Kidney glomerular epithelial cell (primary cell): ENCODE results near the gene ADNP.

ENCODE experiments used
- DNase-seq: peaks from one replicate; lab custom pipeline; 2025; lab: John Stamatoyannopoulos, UW

ADNP gene

GRCh38 chr20:50872560-50873425 lies 58.4 kb downstream of the ADNP start:
- DNase-seq: no peak

GRCh38 chr20:50870561-50871161 lies 60.6 kb downstream of the ADNP start:
- no peak for DNase-seq

GRCh38 chr20:50868509-50869495 lies 62.4 kb downstream of the ADNP start:
- no peak for DNase-seq

GRCh38 chr20:50867805-50868204 lies 63.4 kb downstream of the ADNP start:
- no peak for DNase-seq

- no peak for DNase-seq
Measured at GRCh38 chr20:50866831-50867230, 64.4 kb downstream of the ADNP start.

- no peak for DNase-seq
Measured at GRCh38 chr20:50866036-50866685, 65.1 kb downstream of the ADNP start.

GRCh38 chr20:50865591-50865990 lies 65.6 kb downstream of the ADNP start:
- DNase-seq: no peak

GRCh38 chr20:50865114-50865513 lies 66.1 kb downstream of the ADNP start:
- no peak for DNase-seq

- DNase-seq: no peak
Measured at GRCh38 chr20:50862546-50862945, 68.7 kb downstream of the ADNP start.

GRCh38 chr20:50861012-50861411 lies 70.2 kb downstream of the ADNP start:
- DNase-seq: no peak

- DNase-seq: no peak
Measured at GRCh38 chr20:50859161-50859560, 72.1 kb downstream of the ADNP start.

- DNase-seq: no peak
Measured at GRCh38 chr20:50858525-50858924, 72.7 kb downstream of the ADNP start.

- DNase-seq: no peak
Measured at GRCh38 chr20:50857348-50857747, 73.9 kb downstream of the ADNP start.

GRCh38 chr20:50856475-50857041 lies 74.7 kb downstream of the ADNP start:
- DNase-seq: no peak

GRCh38 chr20:50855498-50856474 lies 75.5 kb downstream of the ADNP start:
- DNase-seq: peak; percentile 70

GRCh38 chr20:50854506-50855249 lies 76.6 kb downstream of the ADNP start:
- no peak for DNase-seq

- no peak for DNase-seq
Measured at GRCh38 chr20:50852085-50852484, 79.2 kb downstream of the ADNP start.

- no peak for DNase-seq
Measured at GRCh38 chr20:50850721-50851286, 80.4 kb downstream of the ADNP start.
